K562 (cell line): ENCODE measurements around the gene RAI1.

Experiments used
- CEBPB ChIP-seq: fragments of 450-650 bp; IDR thresholded peaks from 2 replicates; pipeline ENCODE4 v1.6.1; 2016; ENCODE audit warnings: missing genetic modification characterization, missing compliant biosample characterization
- CEBPZ ChIP-seq: fragments of 150-350 bp; IDR thresholded peaks from 2 replicates; pipeline ENCODE4 v1.6.1; 2014; ENCODE audit warnings: low read depth, mild to moderate bottlenecking, low read length, borderline replicate concordance
- CTCF ChIP-seq, 3 experiments: IDR thresholded peaks in 2 of 3; conservative IDR thresholded peaks in 1 of 3; 2 replicates each; pipeline ENCODE4 v1.5.1; 2011 to 2012; ENCODE audit warnings: low read length in 3 of 3, mild to moderate bottlenecking in 3 of 3, control low read depth in 2 of 3, improper control_type of control experiment in 1 of 3, inconsistent platforms in 1 of 3, low read depth in 1 of 3, mixed read lengths in 1 of 3, moderate library complexity in 1 of 3; ENCODE audit not compliant: insufficient read depth in 2 of 3
- FOXK1 ChIP-seq: sonication (generic); formaldehyde crosslinking; IDR thresholded peaks from 2 replicates; pipeline ENCODE4 v1.8.0; 2022; ENCODE audit warnings: missing genetic modification reagents, mild to moderate bottlenecking, borderline replicate concordance
- KAT2B ChIP-seq: IDR thresholded peaks from one replicate; pipeline ENCODE4 v1.6.1; 2012; ENCODE audit warnings: low read depth, mild to moderate bottlenecking, control low read depth, inconsistent platforms, low read length, moderate library complexity
- MAFK ChIP-seq: IDR thresholded peaks from 2 replicates; pipeline ENCODE4 v1.6.1; 2011; ENCODE audit warnings: low read length, improper control_type of control experiment
- MAX ChIP-seq: sonication (generic); formaldehyde crosslinking; IDR thresholded peaks from 2 replicates; pipeline ENCODE4 v1.9.0; 2022; ENCODE audit warnings: mild to moderate bottlenecking, missing genetic modification reagents
- NCOA6 ChIP-seq: fragments of 450-650 bp; IDR thresholded peaks from 2 replicates; pipeline ENCODE4 v1.6.1; 2017; ENCODE audit warnings: mild to moderate bottlenecking
- POLR2A ChIP-seq: fragments of 450-650 bp; conservative IDR thresholded peaks from 2 replicates; pipeline ENCODE4 v1.6.1; 2016
- POLR2AphosphoS5 ChIP-seq: IDR thresholded peaks from 2 replicates; pipeline ENCODE4 v1.6.1; 2011; ENCODE audit warnings: mild to moderate bottlenecking, low read depth, low read length, moderate library complexity; ENCODE audit not compliant: control insufficient read depth, insufficient read depth
- POLR2G ChIP-seq: fragments of 200-400 bp; formaldehyde crosslinking; IDR thresholded peaks from 2 replicates; pipeline ENCODE4 v1.6.1; 2017; ENCODE audit warnings: low read depth, mild to moderate bottlenecking, antibody characterized with exemption, low read length, moderate library complexity
- TAF1 ChIP-seq: IDR thresholded peaks from 2 replicates; pipeline ENCODE4 v1.6.1; 2011; ENCODE audit warnings: mild to moderate bottlenecking, low read length, moderate library complexity; ENCODE audit not compliant: insufficient read depth, control insufficient read depth, severe bottlenecking; ENCODE audit errors: extremely low read depth
- ZNF79 ChIP-seq: fragments of 250-450 bp; sonication (Bioruptor Pico); IDR thresholded peaks from 2 replicates; pipeline ENCODE4 v1.4.0; 2020; ENCODE audit warnings: low read depth, mild to moderate bottlenecking, moderate library complexity

- TF ChIP-seq POLR2A (no peak), KAT2B (no peak), POLR2G (no peak), TAF1 (no peak), CEBPZ (no peak), CTCF (IDR thresholded peaks at IDR 0.05 in 2 of 3, conservative IDR thresholded peaks at IDR 0.05 in 1 of 3; ENCODE audit: insufficient read depth in 2 of 3, low read depth in 1 of 3, low read length in 3 of 3) (no peak), CEBPB (tag) (no peak), ZNF79 (CRISPR knock-in tag) (no peak), MAFK (no peak), MAX (CRISPR knock-in tag) (no peak), FOXK1 (CRISPR knock-in tag) (no peak), NCOA6 (no peak), POLR2AphosphoS5 (no peak)
Measured at GRCh38 chr17:17730250-17730935, 49.1 kb downstream of the RAI1 start.
